ENCODE data around the gene QPCTL. TPM values are rescaled to one million over a fixed set of nuclear protein-coding genes. Genes with fewer than 3 reads are reported as not detected.

QPCTL gene
- total RNA-seq, 1 donor from 2014 or later, result 19.3 TPM

DNA sequence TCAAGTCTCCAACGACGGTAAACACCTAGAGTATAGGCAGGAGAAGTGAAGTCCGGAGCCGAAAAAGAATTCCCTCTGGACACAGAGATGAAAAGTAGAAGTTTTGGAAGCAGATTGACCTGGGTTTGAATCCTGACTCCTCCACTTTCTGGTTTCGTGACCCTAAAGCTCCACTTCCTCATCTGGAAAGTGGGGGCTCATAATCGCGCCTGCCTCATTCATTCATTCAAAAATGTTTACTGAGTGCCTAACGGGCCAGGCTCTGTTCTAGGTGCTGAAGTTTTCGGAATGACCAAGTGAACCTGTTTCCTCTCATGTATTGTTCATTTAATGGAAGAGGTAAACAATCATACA, 46.1 kb upstream of the QPCTL start:
- DNase-seq (ENCODE audit: low read depth), result no peak
- peak overlapping the region; percentile 51 for H3K4me3 ChIP-seq (ENCODE audit: low read depth, low read length)
- TF ChIP-seq, protein P1, sequence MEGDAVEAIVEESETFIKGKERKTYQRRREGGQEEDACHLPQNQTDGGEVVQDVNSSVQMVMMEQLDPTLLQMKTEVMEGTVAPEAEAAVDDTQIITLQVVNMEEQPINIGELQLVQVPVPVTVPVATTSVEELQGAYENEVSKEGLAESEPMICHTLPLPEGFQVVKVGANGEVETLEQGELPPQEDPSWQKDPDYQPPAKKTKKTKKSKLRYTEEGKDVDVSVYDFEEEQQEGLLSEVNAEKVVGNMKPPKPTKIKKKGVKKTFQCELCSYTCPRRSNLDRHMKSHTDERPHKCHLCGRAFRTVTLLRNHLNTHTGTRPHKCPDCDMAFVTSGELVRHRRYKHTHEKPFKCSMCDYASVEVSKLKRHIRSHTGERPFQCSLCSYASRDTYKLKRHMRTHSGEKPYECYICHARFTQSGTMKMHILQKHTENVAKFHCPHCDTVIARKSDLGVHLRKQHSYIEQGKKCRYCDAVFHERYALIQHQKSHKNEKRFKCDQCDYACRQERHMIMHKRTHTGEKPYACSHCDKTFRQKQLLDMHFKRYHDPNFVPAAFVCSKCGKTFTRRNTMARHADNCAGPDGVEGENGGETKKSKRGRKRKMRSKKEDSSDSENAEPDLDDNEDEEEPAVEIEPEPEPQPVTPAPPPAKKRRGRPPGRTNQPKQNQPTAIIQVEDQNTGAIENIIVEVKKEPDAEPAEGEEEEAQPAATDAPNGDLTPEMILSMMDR (conservative IDR thresholded peaks at IDR 0.05; ENCODE audit: low read depth, low read length), result no peak

DNA sequence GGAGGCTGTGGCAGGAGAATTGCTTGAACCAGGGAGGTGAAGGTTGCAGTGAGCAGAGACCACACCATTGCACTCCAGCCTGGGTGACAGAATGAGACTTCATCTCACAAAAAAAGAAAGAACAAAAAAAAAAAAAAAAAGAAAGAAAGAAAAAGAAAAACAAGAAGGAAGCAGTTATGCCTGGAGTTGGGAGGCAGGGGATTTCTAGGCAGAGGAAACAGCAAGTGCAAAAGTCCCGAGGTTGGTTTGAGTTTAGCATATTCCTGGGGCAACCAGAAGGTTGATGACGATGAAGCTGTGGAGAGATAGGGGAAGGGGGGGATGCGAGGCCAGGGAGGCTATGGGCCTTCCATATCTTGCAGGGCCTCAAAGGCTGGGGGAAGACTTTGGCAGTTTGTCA, 41.7 kb upstream of the QPCTL start:
- no peak overlapping the region for H3K4me3 ChIP-seq (ENCODE audit: low read depth, low read length)
- DNase-seq (ENCODE audit: low read depth), result no peak
- TF ChIP-seq, protein P1 (conservative IDR thresholded peaks at IDR 0.05; ENCODE audit: low read depth, low read length), result no peak

DNA sequence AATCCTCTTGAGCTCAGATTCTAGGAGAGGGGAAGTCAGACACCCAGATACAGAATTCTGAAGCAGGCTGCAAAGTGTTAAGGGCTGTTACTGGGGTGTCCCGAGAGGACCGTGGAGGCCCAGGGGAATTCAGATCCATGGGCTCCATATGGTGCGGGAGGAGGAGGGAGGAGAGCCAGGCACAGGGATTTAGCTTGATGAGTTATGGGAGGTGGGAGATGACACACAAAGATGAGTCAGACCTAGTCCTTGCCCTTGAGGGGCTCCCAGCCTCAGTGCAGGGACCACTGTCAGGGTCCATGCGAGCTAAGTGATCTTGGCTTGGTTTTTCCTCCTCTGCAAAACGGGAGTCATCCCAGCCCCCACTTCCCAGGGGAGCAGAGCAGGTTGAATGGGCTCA, 38.8 kb upstream of the QPCTL start:
- no peak overlapping the region for H3K4me3 ChIP-seq (ENCODE audit: low read depth, low read length)
- TF ChIP-seq, protein P1 (conservative IDR thresholded peaks at IDR 0.05; ENCODE audit: low read depth, low read length), result no peak
- no peak for DNase-seq (ENCODE audit: low read depth)

DNA sequence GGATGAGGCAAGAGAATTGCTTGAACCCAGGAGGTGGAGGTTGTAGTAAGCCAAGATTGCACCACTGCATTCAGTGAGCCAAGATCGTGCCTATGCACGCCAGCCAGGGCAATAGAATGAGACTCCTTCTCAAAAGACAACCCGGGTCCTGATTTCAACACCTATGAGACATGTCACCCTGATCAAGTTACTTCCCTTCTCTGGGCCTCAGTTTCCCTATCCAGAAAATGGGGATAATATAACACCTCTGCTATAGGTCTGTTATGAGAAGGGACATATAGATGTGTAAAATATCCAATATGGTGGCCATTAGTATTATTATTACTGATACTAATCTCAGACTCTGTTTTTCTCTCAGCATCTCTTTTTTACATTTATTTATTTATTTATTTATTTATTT, 37.4 kb upstream of the QPCTL start:
- DNase-seq (ENCODE audit: low read depth), result no peak
- no peak overlapping the region for H3K4me3 ChIP-seq (ENCODE audit: low read depth, low read length)
- TF ChIP-seq, protein P1 (conservative IDR thresholded peaks at IDR 0.05; ENCODE audit: low read depth, low read length), result no peak

DNA sequence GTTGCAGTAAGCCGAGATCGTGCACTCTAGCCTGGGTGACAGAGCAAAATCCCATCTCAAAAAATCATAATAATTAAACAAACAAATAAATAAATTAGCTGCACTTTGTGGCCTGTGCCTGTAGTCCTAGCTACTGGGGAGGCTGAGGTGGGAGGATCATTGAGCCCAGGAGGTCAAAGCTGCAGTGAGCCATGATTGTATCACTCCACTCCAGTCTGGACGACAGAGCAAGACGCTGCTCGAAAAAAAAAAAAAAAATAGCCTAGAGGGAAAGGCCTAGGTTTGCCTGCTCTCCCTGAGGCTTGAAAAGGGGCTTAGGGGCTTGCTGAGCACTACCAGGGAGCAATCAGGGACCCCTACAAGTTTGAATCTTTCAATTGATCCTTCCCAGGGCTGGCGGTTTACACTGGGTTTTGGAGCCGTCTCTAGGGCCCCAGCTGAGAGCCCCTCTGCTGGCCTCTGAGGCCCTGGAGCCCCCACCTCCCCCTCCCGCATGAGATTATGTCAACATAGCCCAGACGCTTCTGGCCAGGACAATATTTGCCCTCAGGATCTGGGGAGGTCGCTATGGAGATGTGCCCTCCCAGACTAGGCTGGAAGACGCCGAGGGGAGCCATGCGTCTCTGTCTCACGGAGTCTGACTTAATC, 34.8 kb upstream of the QPCTL start:
- TF ChIP-seq, protein P1 (conservative IDR thresholded peaks at IDR 0.05; ENCODE audit: low read depth, low read length), result no peak
- H3K4me3 ChIP-seq (ENCODE audit: low read depth, low read length), result no peak overlapping the region
- DNase-seq (ENCODE audit: low read depth), result no peak

DNA sequence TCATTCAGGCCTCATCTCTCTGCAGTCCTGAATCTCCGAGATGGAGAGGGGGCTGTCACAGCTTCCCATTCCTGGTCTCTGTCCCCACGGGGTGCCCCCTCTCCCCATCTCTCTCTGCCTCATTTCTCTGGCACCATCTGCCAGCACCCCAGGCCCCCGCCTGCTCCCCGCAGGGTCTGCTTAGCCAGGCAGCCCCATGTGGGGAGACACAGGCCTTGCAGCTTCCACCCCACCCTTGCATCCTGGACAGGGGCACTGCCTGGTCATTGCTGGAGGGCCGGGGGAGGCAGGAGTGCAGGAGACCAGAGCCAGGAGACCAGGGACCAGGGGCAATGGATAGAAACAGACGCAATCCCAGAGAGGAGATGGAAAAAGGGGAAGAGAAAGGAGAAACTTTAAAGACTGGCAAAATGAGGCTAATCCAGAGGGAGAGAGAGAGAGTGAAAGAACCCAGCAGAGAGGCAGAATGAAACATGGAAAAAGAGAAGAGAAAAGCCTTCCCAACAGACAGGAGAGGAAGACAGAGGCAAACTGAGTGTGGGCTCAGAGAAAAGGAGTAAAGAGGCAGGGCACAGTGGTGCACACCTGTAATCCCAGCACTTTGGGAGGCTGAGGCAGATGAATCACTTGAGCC, 33.3 kb upstream of the QPCTL start:
- no peak overlapping the region for H3K4me3 ChIP-seq (ENCODE audit: low read depth, low read length)
- DNase-seq (ENCODE audit: low read depth), result no peak
- TF ChIP-seq, protein P1 (conservative IDR thresholded peaks at IDR 0.05; ENCODE audit: low read depth, low read length), result no peak

DNA sequence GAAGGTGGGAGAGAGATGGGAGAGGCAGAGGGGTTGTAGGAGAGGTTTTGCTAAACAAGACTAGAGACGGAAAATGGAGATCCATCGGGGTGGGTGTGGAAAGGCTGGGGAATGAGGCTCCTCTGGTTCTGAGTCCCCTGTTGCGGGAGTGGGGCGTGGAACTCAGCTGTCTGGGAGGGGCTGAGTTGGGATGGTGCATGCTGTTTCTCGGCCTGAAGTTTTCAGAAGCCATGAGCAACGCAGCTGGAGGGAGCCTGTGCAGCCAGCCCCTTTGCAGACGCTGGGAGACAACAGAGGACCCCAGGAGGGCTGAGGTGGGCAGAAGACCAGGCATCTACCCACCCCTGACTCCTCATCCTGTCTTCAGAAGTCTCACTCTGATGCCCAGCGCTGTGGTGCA, 31.8 kb upstream of the QPCTL start:
- TF ChIP-seq, protein P1 (conservative IDR thresholded peaks at IDR 0.05; ENCODE audit: low read depth, low read length), result no peak
- DNase-seq (ENCODE audit: low read depth), result no peak
- H3K4me3 ChIP-seq (ENCODE audit: low read depth, low read length), result no peak overlapping the region
